NCI-H146 treated with DMSO at 0.1 percent for 48 hours (cell line): ENCODE results near the gene TBC1D1.

ENCODE experiments used
- DNase-seq: peaks from one replicate; lab custom pipeline; 2025; ENCODE audit not compliant: unreplicated experiment; lab: John Stamatoyannopoulos, UW

The TBC1D1 gene

GRCh38 chr4:38140643-38141203, 249.8 kb downstream of the TBC1D1 start:
- DNase-seq = no peak

- no peak for DNase-seq
Measured at GRCh38 chr4:38141808-38142500, 251.1 kb downstream of the TBC1D1 start.

- no peak for DNase-seq
Measured at GRCh38 chr4:38144031-38144430, 253.1 kb downstream of the TBC1D1 start.

- DNase-seq = no peak
Measured at GRCh38 chr4:38145033-38145678, 254.3 kb downstream of the TBC1D1 start.

GRCh38 chr4:38145741-38146140, 254.9 kb downstream of the TBC1D1 start:
- no peak for DNase-seq

GRCh38 chr4:38146383-38146782, 255.5 kb downstream of the TBC1D1 start:
- no peak for DNase-seq

GRCh38 chr4:38149472-38149996, 258.6 kb downstream of the TBC1D1 start:
- DNase-seq = no peak

- DNase-seq = no peak
Measured at GRCh38 chr4:38149997-38150671, 259.2 kb downstream of the TBC1D1 start.

- no peak for DNase-seq
Measured at GRCh38 chr4:38150766-38151165, 259.9 kb downstream of the TBC1D1 start.

GRCh38 chr4:38151873-38152272, 261.0 kb downstream of the TBC1D1 start:
- no peak for DNase-seq

- DNase-seq = no peak
Measured at GRCh38 chr4:38152305-38152704, 261.4 kb downstream of the TBC1D1 start.

GRCh38 chr4:38152721-38153386, 262.0 kb downstream of the TBC1D1 start:
- no peak for DNase-seq

GRCh38 chr4:38153387-38153760, 262.5 kb downstream of the TBC1D1 start:
- no peak for DNase-seq

- no peak for DNase-seq
Measured at GRCh38 chr4:38154252-38154651, 263.4 kb downstream of the TBC1D1 start.

- no peak for DNase-seq
Measured at GRCh38 chr4:38154681-38155588, 264.1 kb downstream of the TBC1D1 start.

- DNase-seq = no peak
Measured at GRCh38 chr4:38155589-38156294, 264.9 kb downstream of the TBC1D1 start.

GRCh38 chr4:38157592-38157991, 266.7 kb downstream of the TBC1D1 start:
- no peak for DNase-seq

GRCh38 chr4:38160487-38161207, 269.8 kb downstream of the TBC1D1 start:
- DNase-seq = peak; percentile 90
